Ovary (tissue), 9 donors: ENCODE data around the gene SORBS1. TPM values are rescaled to one million over a fixed set of nuclear protein-coding genes. Genes with fewer than 3 reads are reported as not detected.

Source experiments
- DNase-seq, 5 donors: peaks; one replicate each; pipeline ENCODE4 v3.0.0-alpha.2; 2019 to 2020
- H3K27ac ChIP-seq, 2 donors: fragments of 200-600 bp; one replicate each; pipeline versions ENCODE4 v1.5.1 to v1.8.0; 2019 to 2022
- H3K27me3 ChIP-seq: fragments of 200-600 bp; one replicate; pipeline ENCODE4 v1.8.0; 2022
- H3K36me3 ChIP-seq: fragments of 200-600 bp; sonication (generic); one replicate; pipeline ENCODE4 v1.5.1; 2019
- H3K4me1 ChIP-seq: one replicate; pipeline ENCODE4 v1.8.1; 2013; ENCODE audit warnings: mild to moderate bottlenecking, moderate library complexity; ENCODE audit not compliant: insufficient read depth
- H3K4me3 ChIP-seq: fragments of 200-600 bp; sonication (generic); one replicate; pipeline ENCODE4 v1.5.1; 2017
- H3K9me3 ChIP-seq, 2 donors: fragments of 200-600 bp in 1 of 2; sonication (generic) in 1 of 2; one replicate each; pipeline versions ENCODE4 v1.5.1 to v1.8.1; 2013 to 2019; ENCODE audit warnings: mild to moderate bottlenecking in 1 of 2, moderate library complexity in 1 of 2
- CTCF ChIP-seq, 3 donors: fragments of 450-650 bp in 2 of 3; fragments of 200-600 bp in 1 of 3; IDR thresholded peaks; one replicate each; pipeline versions ENCODE4 v1.5.1 to v1.8.0; 2016 to 2022; ENCODE audit warnings: antibody characterized with exemption in 3 of 3, mild to moderate bottlenecking in 1 of 3
- EP300 ChIP-seq: sonication (generic); formaldehyde crosslinking; IDR thresholded peaks from one replicate; pipeline ENCODE4 v1.6.1; 2017; ENCODE audit warnings: antibody characterized with exemption
- POLR2A ChIP-seq: fragments of 450-650 bp; IDR thresholded peaks from one replicate; pipeline ENCODE4 v1.6.1; 2017; ENCODE audit warnings: antibody characterized with exemption, mild to moderate bottlenecking, moderate library complexity
- WGBS, 3 donors: extraction: QIAGEN DNeasy Blood & Tissue Kit in 1 of 3; methylation state at CpG; one replicate each; pipeline versions ENCODE4 v1.1.5 to v1.1.7; 2013 to 2017; 5-methylcytosine and 5-hydroxymethylcytosine counted together
- intact Hi-C, 4 donors: fragments of 100-400 bp; cut with DNase I; formaldehyde crosslinking; loops; one replicate each; pipeline versions ENCODE4 v1.11.0 to v1.15.1; 2022 to 2023
- polyA plus RNA-seq, 2 donors: library from polyadenylated mRNA; stranded (reverse); fragments of 200-250 nt in 1 of 2; fragments of 350-450 nt in 1 of 2; fragmentation: Illumina TruSeq in 1 of 2; extraction: RNeasy Lipid Tissue Mini Kit (QIAGEN cat#74804) in 1 of 2; gene quantifications; one replicate each; pipeline ENCODE4 v1.2.3, GENCODE V29; 2013 to 2014
- total RNA-seq, 7 donors: library from RNA; depleted of rRNA in 2 of 7; stranded (reverse); fragments of >200 nt in 2 of 7; fragmentation: NEBNext Ultra II Directional in 3 of 7; extraction: Animal tissue kit (Norgen Biotek cat#: 25700) in 3 of 7; gene quantifications; one replicate each; pipeline versions ENCODE4 v1.1.0 to v1.2.4, GENCODE V29; 2016 to 2023
- donor health status: DM: no; HTN: no; CAD: no; lungs with moderate emphysema.
- donor health status: DM: no; HTN: no; CAD: no.
- donor health status: Bipolar disorder and iron deficiency.
- donor health status: DM: yes; HTN: yes; CAD: no.
- donor health status: DM: no; HTN: no; CAD: no.
- donor health status: DM: yes; HTN: yes; CAD: no.

SORBS1 gene
- total and polyA plus RNA-seq, 9 donors, result 10.7 to 156 (median 20.0) TPM

- no peaks in the 10 kb centered on the region for H3K36me3 ChIP-seq
- H3K4me3 ChIP-seq, result no peak overlapping the region
- H3K27me3 ChIP-seq, result no peaks in the 10 kb centered on the region
- no peak for DNase-seq
- WGBS, 3 donors, result 74 to 82% (median 78%) methylated on average over 7 of the region's 7 CpGs
- peak overlapping the region in 1 of 2 donors; percentile 51 for H3K27ac ChIP-seq
- intact Hi-C loops, result no loop called here
- no peak for TF ChIP-seq POLR2A
- TF ChIP-seq CTCF (IDR thresholded peaks at IDR 0.05), result no peak
- TF ChIP-seq EP300, result no peak
- no peaks in the 10 kb centered on the region for H3K9me3 ChIP-seq
- H3K4me1 ChIP-seq, result no peaks in the 10 kb centered on the region
Observed at GRCh38 chr10:95408148-95408960, 152.8 kb downstream of the SORBS1 start.

GRCh38 chr10:95407546-95407945 lies 153.6 kb downstream of the SORBS1 start:
- DNase-seq, result no peak
- intact Hi-C loops, result no loop called here
- TF ChIP-seq CTCF (IDR thresholded peaks at IDR 0.05), result no peak
- no peak for TF ChIP-seq EP300
- TF ChIP-seq POLR2A, result no peak
- Histone ChIP-seq H3K27ac (no peak overlapping the region), H3K27me3 (no peaks in the 10 kb centered on the region), H3K4me1 (no peaks in the 10 kb centered on the region), H3K4me3 (no peak overlapping the region), H3K36me3 (no peaks in the 10 kb centered on the region), H3K9me3 (no peaks in the 10 kb centered on the region)
- WGBS, 3 donors, result 97 to 98% (median 97%) methylated on average over 7 of the region's 7 CpGs

GRCh38 chr10:95406651-95407280 lies 154.4 kb downstream of the SORBS1 start:
- peak in 1 of 5 donors; percentile 33 for DNase-seq
- H3K36me3 ChIP-seq, result no peaks in the 10 kb centered on the region
- no peaks in the 10 kb centered on the region for H3K4me1 ChIP-seq
- TF ChIP-seq POLR2A (no peak), CTCF (IDR thresholded peaks at IDR 0.05) (no peak), EP300 (no peak)
- H3K27me3 ChIP-seq, result no peaks in the 10 kb centered on the region
- no peaks in the 10 kb centered on the region for H3K9me3 ChIP-seq
- 81 to 85% (median 84%) methylated on average over 11 of the region's 11 CpGs for WGBS, 3 donors
- no peak overlapping the region for H3K27ac ChIP-seq
- no peak overlapping the region for H3K4me3 ChIP-seq
- intact Hi-C loops, result no loop called here

- Histone ChIP-seq H3K4me3 (no peak overlapping the region), H3K27ac (no peak overlapping the region), H3K27me3 (no peaks in the 10 kb centered on the region), H3K36me3 (no peaks in the 10 kb centered on the region), H3K4me1 (no peaks in the 10 kb centered on the region), H3K9me3 (no peaks in the 10 kb centered on the region)
- 65 to 100% (median 99%) methylated on average over 2 of the region's 2 CpGs for WGBS, 3 donors
- TF ChIP-seq EP300, result no peak
- DNase-seq, result no peak
- intact Hi-C loops, result no loop called here
Observed at GRCh38 chr10:95405655-95406054, 155.5 kb downstream of the SORBS1 start.

GRCh38 chr10:95404864-95405263 lies 156.3 kb downstream of the SORBS1 start:
- H3K9me3 ChIP-seq, result no peaks in the 10 kb centered on the region
- H3K4me3 ChIP-seq, result no peak overlapping the region
- no peaks in the 10 kb centered on the region for H3K4me1 ChIP-seq
- no peaks in the 10 kb centered on the region for H3K36me3 ChIP-seq
- no peak for TF ChIP-seq EP300
- TF ChIP-seq CTCF (IDR thresholded peaks at IDR 0.05), result no peak
- no peak for TF ChIP-seq POLR2A
- 97 to 100% (median 97%) methylated on average over 1 of the region's 1 CpG for WGBS, 3 donors
- no peak overlapping the region for H3K27ac ChIP-seq
- no peaks in the 10 kb centered on the region for H3K27me3 ChIP-seq
- DNase-seq, result no peak
- intact Hi-C loops, result no loop called here
